HG03097 (cell line): ENCODE measurements around the gene LAMA5.

ENCODE experiments used
- ATAC-seq: cut with Tn5 transposase; IDR thresholded peaks from one replicate; pipeline ENCODE4 v1.9.1; 2021; ENCODE audit not compliant: unreplicated experiment, low FRiP score

LAMA5 gene

GRCh38 chr20:62277253-62277652, 89.9 kb downstream of the LAMA5 start:
- no peak for ATAC-seq

- ATAC-seq, result no peak
Observed at GRCh38 chr20:62276439-62276838, 90.7 kb downstream of the LAMA5 start.

GRCh38 chr20:62275219-62275618, 91.9 kb downstream of the LAMA5 start:
- no peak for ATAC-seq

- no peak for ATAC-seq
Observed at GRCh38 chr20:62274332-62274950, 92.7 kb downstream of the LAMA5 start.

GRCh38 chr20:62273416-62273815, 93.7 kb downstream of the LAMA5 start:
- no peak for ATAC-seq

- no peak for ATAC-seq
Observed at GRCh38 chr20:62272200-62272599, 94.9 kb downstream of the LAMA5 start.

- no peak for ATAC-seq
Observed at GRCh38 chr20:62269871-62270270, 97.2 kb downstream of the LAMA5 start.

- no peak for ATAC-seq
Observed at GRCh38 chr20:62269378-62269777, 97.7 kb downstream of the LAMA5 start.

GRCh38 chr20:62268228-62268900, 98.7 kb downstream of the LAMA5 start:
- no peak for ATAC-seq

- ATAC-seq, result no peak
Observed at GRCh38 chr20:62267543-62267942, 99.6 kb downstream of the LAMA5 start.

- ATAC-seq, result no peak
Observed at GRCh38 chr20:62266851-62267250, 100.3 kb downstream of the LAMA5 start.

- ATAC-seq, result no peak
Observed at GRCh38 chr20:62266340-62266739, 100.8 kb downstream of the LAMA5 start.

- no peak for ATAC-seq
Observed at GRCh38 chr20:62265365-62265764, 101.7 kb downstream of the LAMA5 start.

- no peak for ATAC-seq
Observed at GRCh38 chr20:62263396-62263795, 103.7 kb downstream of the LAMA5 start.

- no peak for ATAC-seq
Observed at GRCh38 chr20:62262064-62262463, 105.0 kb downstream of the LAMA5 start.

- no peak for ATAC-seq
Observed at GRCh38 chr20:62259294-62259565, 107.9 kb downstream of the LAMA5 start.
